Measurements from ENCODE around the gene OSBPL6.
A peak's percentile ranks its signal among the peaks of the same experiment; 100 is the strongest.

Gene OSBPL6

GRCh38 chr2:178271629-178272333 lies 77.5 kb downstream of the OSBPL6 start:
- peak; percentile 15 for DNase-seq (ENCODE audit: low spot score)

- no peak for DNase-seq (ENCODE audit: low spot score)
These were observed 79.6 kb downstream of the OSBPL6 start for GRCh38 chr2:178273787-178274360.

GRCh38 chr2:178275600-178275999 lies 81.3 kb downstream of the OSBPL6 start:
- DNase-seq (ENCODE audit: low spot score) = no peak

GRCh38 chr2:178277741-178278197 lies 83.5 kb downstream of the OSBPL6 start:
- DNase-seq (ENCODE audit: low spot score) = no peak

- DNase-seq (ENCODE audit: low spot score) = peak; percentile 20
These were observed 84.8 kb downstream of the OSBPL6 start for GRCh38 chr2:178279142-178279541.

- no peak for DNase-seq (ENCODE audit: low spot score)
These were observed 85.3 kb downstream of the OSBPL6 start for GRCh38 chr2:178279636-178280035.

GRCh38 chr2:178280244-178280852 lies 86.0 kb downstream of the OSBPL6 start:
- DNase-seq (ENCODE audit: low spot score) = peak; percentile 34

GRCh38 chr2:178282075-178282815 lies 87.9 kb downstream of the OSBPL6 start:
- no peak for DNase-seq (ENCODE audit: low spot score)

GRCh38 chr2:178283341-178283918 lies 89.1 kb downstream of the OSBPL6 start:
- DNase-seq (ENCODE audit: low spot score) = no peak

- DNase-seq (ENCODE audit: low spot score) = no peak
These were observed 90.4 kb downstream of the OSBPL6 start for GRCh38 chr2:178284613-178285286.

- no peak for DNase-seq (ENCODE audit: low spot score)
These were observed 90.9 kb downstream of the OSBPL6 start for GRCh38 chr2:178285287-178285615.

- DNase-seq (ENCODE audit: low spot score) = no peak
These were observed 92.3 kb downstream of the OSBPL6 start for GRCh38 chr2:178286636-178287035.

- no peak for DNase-seq (ENCODE audit: low spot score)
These were observed 93.5 kb downstream of the OSBPL6 start for GRCh38 chr2:178287652-178288344.

- no peak for DNase-seq (ENCODE audit: low spot score)
These were observed 97.4 kb downstream of the OSBPL6 start for GRCh38 chr2:178291703-178292102.

- no peak for DNase-seq (ENCODE audit: low spot score)
These were observed 98.3 kb downstream of the OSBPL6 start for GRCh38 chr2:178292586-178292985.

- DNase-seq (ENCODE audit: low spot score) = no peak
These were observed 100.8 kb downstream of the OSBPL6 start for GRCh38 chr2:178295115-178295514.

- DNase-seq (ENCODE audit: low spot score) = no peak
These were observed 101.6 kb downstream of the OSBPL6 start for GRCh38 chr2:178295906-178296305.

- no peak for DNase-seq (ENCODE audit: low spot score)
These were observed 102.2 kb downstream of the OSBPL6 start for GRCh38 chr2:178296394-178297090.

- DNase-seq (ENCODE audit: low spot score) = no peak
These were observed 102.7 kb downstream of the OSBPL6 start for GRCh38 chr2:178297091-178297411.

GRCh38 chr2:178298785-178299212 lies 104.5 kb downstream of the OSBPL6 start:
- peak; percentile 5 for DNase-seq (ENCODE audit: low spot score)
